Measurements from ENCODE around the gene TET2. TPM values are rescaled to one million over a fixed set of nuclear protein-coding genes. Genes with fewer than 3 reads are reported as not detected.

The TET2 gene
- total and polyA plus RNA-seq, 2 of the 4 experiments (the other 2 are of a cell fraction), result 5.6 to 25.3 TPM

DNA sequence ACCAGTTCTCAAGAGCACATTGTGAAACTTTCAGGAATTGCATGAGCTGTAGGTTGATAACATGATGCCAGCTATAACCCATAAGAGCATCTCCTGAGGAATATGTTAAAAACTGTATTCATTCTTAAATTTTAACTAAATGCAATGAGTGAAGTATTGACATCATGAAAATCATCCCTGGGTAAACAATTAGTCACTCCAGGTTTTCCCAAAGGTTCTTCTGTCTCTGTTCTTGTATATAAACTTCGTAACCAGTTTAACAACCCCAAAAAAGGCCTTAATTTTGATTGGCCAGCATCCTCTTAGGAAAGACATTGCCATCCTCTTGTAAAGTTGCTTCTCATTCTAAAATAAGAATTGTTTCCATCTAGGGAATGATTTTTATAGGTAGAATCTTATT is 80.4 kb downstream of the TET2 start:
- Histone ChIP-seq H3K9ac (ENCODE audit: low read depth, low read length) (no peak overlapping the region), H3K9me1 (ENCODE audit: insufficient read depth, low read length) (peaks cover 3% of the 10 kb centered on the region; the same call in 1 of the 2 replicates), H3K4me2 (ENCODE audit: low read depth, low read length) (no peak overlapping the region), H2BK120ac (ENCODE audit: low read depth, low read length) (no peak overlapping the region), H2BK20ac (ENCODE audit: low read depth, low read length) (no peak overlapping the region), H3K9me3 (ENCODE audit: control insufficient read depth, insufficient read depth, low read length) (no peaks in the 10 kb centered on the region), H3K23ac (ENCODE audit: low read depth, low read length) (no peak overlapping the region), H3K79me1 (ENCODE audit: low read depth in 1 of 2, low read length in 2 of 2) (peaks cover 26 to 31% of the 10 kb centered on the region in 2 experiments), H3K27ac (ENCODE audit: insufficient read depth, low read length) (no peak overlapping the region), H4K20me1 (ENCODE audit: insufficient read depth, low read length) (peaks cover 3% of the 10 kb centered on the region; the same call in 1 of the 2 replicates), H3K36me3 (ENCODE audit: control insufficient read depth, insufficient read depth, low read length) (no peaks in the 10 kb centered on the region), H3K18ac (ENCODE audit: low read depth, low read length) (no peak overlapping the region), H4K8ac (ENCODE audit: low read depth in 2 of 2, low read length in 2 of 2) (no peak overlapping the region), H2AFZ (replicated peaks; ENCODE audit: low read length, poor library complexity) (no peak overlapping the region), H3K4ac (ENCODE audit: low read depth, low read length) (no peak overlapping the region), H2BK15ac (ENCODE audit: low read depth, low read length) (no peak overlapping the region), H3K56ac (ENCODE audit: extremely low read depth, insufficient read depth, low read length) (no peak overlapping the region), H4K91ac (ENCODE audit: insufficient read depth, low read depth, low read length) (no peak overlapping the region), H4K5ac (ENCODE audit: low read depth, low read length) (no peak overlapping the region), H3K14ac (replicated peaks; ENCODE audit: low read depth, low read length) (no peak overlapping the region), H3K4me3 (ENCODE audit: insufficient read depth, low read depth, low read length) (no peak overlapping the region), H3K27me3 (ENCODE audit: control insufficient read depth, insufficient read depth, low read length) (no peaks in the 10 kb centered on the region), H2BK5ac (ENCODE audit: low read depth, low read length, poor library complexity, severe bottlenecking) (no peak overlapping the region), H2AK9ac (replicated peaks; ENCODE audit: low read depth, low read length, poor library complexity) (no peak overlapping the region), H2AK5ac (ENCODE audit: low read depth, low read length) (no peak overlapping the region), H3K4me1 (ENCODE audit: control insufficient read depth, insufficient read depth, low read length) (peaks cover 3% of the 10 kb centered on the region; the same call in 1 of the 2 replicates)
- CTCF ChIA-PET, result no interaction called here
- dilution Hi-C loops (cut with HindIII; ENCODE audit: low sequenced_read_pairs, unreplicated experiment), result no loop called here
- ATAC-seq (ENCODE audit: low read depth) (no peak), DNase-seq (no peak)
- BruUV-seq (replicated peaks), result no TSS peak
- POLR2A ChIA-PET (ENCODE audit: unreplicated experiment), result no interaction called here
- TF ChIP-seq MXI1 (IDR thresholded peaks at IDR 0.05; ENCODE audit: borderline replicate concordance, low read depth, low read length) (no peak), NFE2L2 (IDR thresholded peaks at IDR 0.05; ENCODE audit: low read depth, low read length) (no peak), RAD21 (IDR thresholded peaks at IDR 0.05; ENCODE audit: low read length) (no peak), RFX5 (IDR thresholded peaks at IDR 0.05; ENCODE audit: low read depth, low read length) (no peak), MAZ (IDR thresholded peaks at IDR 0.05; ENCODE audit: borderline replicate concordance, low read depth, low read length) (no peak), POLR2A (IDR thresholded peaks at IDR 0.05; ENCODE audit: low read depth, low read length) (no peak), CEBPB (IDR thresholded peaks at IDR 0.05; ENCODE audit: low read depth, low read length) (no peak), SMC3 (IDR thresholded peaks at IDR 0.05; ENCODE audit: low read depth, low read length) (no peak), CHD1 (IDR thresholded peaks at IDR 0.05; ENCODE audit: low read depth, low read length) (no peak), FOS (IDR thresholded peaks at IDR 0.05; ENCODE audit: low read depth, low read length) (no peak), RCOR1 (IDR thresholded peaks at IDR 0.05; ENCODE audit: insufficient replicate concordance, low read length) (no peak), MAFK (IDR thresholded peaks at IDR 0.05; ENCODE audit: low read depth, low read length) (no peak), BHLHE40 (IDR thresholded peaks at IDR 0.05; ENCODE audit: low read depth, low read length) (no peak)
- TF ChIP-seq, protein P1, sequence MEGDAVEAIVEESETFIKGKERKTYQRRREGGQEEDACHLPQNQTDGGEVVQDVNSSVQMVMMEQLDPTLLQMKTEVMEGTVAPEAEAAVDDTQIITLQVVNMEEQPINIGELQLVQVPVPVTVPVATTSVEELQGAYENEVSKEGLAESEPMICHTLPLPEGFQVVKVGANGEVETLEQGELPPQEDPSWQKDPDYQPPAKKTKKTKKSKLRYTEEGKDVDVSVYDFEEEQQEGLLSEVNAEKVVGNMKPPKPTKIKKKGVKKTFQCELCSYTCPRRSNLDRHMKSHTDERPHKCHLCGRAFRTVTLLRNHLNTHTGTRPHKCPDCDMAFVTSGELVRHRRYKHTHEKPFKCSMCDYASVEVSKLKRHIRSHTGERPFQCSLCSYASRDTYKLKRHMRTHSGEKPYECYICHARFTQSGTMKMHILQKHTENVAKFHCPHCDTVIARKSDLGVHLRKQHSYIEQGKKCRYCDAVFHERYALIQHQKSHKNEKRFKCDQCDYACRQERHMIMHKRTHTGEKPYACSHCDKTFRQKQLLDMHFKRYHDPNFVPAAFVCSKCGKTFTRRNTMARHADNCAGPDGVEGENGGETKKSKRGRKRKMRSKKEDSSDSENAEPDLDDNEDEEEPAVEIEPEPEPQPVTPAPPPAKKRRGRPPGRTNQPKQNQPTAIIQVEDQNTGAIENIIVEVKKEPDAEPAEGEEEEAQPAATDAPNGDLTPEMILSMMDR (conservative IDR thresholded peaks at IDR 0.05; ENCODE audit: low read depth, low read length), result no peak
- TF ChIP-seq, protein P2, sequence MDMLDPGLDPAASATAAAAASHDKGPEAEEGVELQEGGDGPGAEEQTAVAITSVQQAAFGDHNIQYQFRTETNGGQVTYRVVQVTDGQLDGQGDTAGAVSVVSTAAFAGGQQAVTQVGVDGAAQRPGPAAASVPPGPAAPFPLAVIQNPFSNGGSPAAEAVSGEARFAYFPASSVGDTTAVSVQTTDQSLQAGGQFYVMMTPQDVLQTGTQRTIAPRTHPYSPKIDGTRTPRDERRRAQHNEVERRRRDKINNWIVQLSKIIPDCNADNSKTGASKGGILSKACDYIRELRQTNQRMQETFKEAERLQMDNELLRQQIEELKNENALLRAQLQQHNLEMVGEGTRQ (IDR thresholded peaks at IDR 0.05; ENCODE audit: low read depth, low read length), result no peak
- TF ChIP-seq, protein P3, sequence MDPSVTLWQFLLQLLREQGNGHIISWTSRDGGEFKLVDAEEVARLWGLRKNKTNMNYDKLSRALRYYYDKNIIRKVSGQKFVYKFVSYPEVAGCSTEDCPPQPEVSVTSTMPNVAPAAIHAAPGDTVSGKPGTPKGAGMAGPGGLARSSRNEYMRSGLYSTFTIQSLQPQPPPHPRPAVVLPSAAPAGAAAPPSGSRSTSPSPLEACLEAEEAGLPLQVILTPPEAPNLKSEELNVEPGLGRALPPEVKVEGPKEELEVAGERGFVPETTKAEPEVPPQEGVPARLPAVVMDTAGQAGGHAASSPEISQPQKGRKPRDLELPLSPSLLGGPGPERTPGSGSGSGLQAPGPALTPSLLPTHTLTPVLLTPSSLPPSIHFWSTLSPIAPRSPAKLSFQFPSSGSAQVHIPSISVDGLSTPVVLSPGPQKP (IDR thresholded peaks at IDR 0.05; ENCODE audit: borderline replicate concordance, low read depth, low read length), result no peak
- no CpG with 5 or more reads among the region's 1 CpG for WGBS, 2 experiments (ENCODE audit: extremely low coverage in 2 of 2, insufficient read length in 1 of 2)
- in situ Hi-C loops (cut with MboI; ENCODE audit: low sequenced_read_pairs), result no loop called here
- intact Hi-C loops (cut with micrococcal nuclease), result no loop called here
